GM18858 (cell line): ENCODE measurements around the gene OMA1.

Experiments used
- ATAC-seq: cut with Tn5 transposase; IDR thresholded peaks from one replicate; pipeline ENCODE4 v1.9.1; 2021; ENCODE audit not compliant: unreplicated experiment

Gene OMA1

GRCh38 chr1:58432851-58433668, 113.5 kb downstream of the OMA1 start:
- no peak for ATAC-seq

GRCh38 chr1:58431901-58432620, 114.5 kb downstream of the OMA1 start:
- ATAC-seq = no peak
